HCT116 (cell line): ENCODE data around the gene PLAU. TPM values are rescaled to one million over a fixed set of nuclear protein-coding genes. Genes with fewer than 3 reads are reported as not detected.

Experiments
- ATAC-seq: fragments of 200-7000 bp; cut with Tn5 transposase; 2 replicates; pipeline ENCODE4 v1.9.1; 2020; ENCODE audit warnings: mild to moderate bottlenecking, moderate library complexity
- BruUV-seq: library from RNA; stranded (reverse); fragments of 400-500 nt; replicated peaks from 2 replicates; lab custom pipeline; 2021; lab: Mats Ljungman, UMichigan
- CTCF ChIA-PET: fragments of 300-600 bp; sonication (Branson Sonifier 250); formaldehyde crosslinking; loops from one replicate; lab custom pipeline; 2021; ENCODE audit warnings: antibody characterized with exemption; lab: Charles Lee
- POLR2A ChIA-PET: fragments of 300-600, 350-600 bp; sonication (Branson Sonifier 250); formaldehyde crosslinking; loops from one replicate; lab custom pipeline; 2021; ENCODE audit warnings: antibody characterized with exemption; lab: Charles Lee
- RAD21 ChIA-PET, 2 experiments: fragments of 300-600 bp; sonication (Branson Sonifier 250); formaldehyde crosslinking; loops; one replicate each; lab custom pipeline; 2023; ENCODE audit warnings: low total read pairs in 2 of 2; ENCODE audit not compliant: uncharacterized antibody in 2 of 2, unreplicated experiment in 2 of 2, low non-redundant PET in 1 of 2; lab: Charles Lee
- DNase-seq: peaks from one replicate; pipeline ENCODE4 v3.0.0-alpha.2; 2010; ENCODE audit warnings: low read depth, low spot score
- H2AFZ ChIP-seq: fragments of 200-600 bp; shearing (Covaris generic), sonication (generic); 2 replicates; pipeline ENCODE4 v1.6.1; 2017; ENCODE audit warnings: low read depth, mixed run types, mixed read lengths, antibody characterized with exemption, low read length; ENCODE audit not compliant: poor library complexity, severe bottlenecking
- H3K27ac ChIP-seq: 2 replicates; pipeline ENCODE4 v1.5.1; 2012; ENCODE audit warnings: low read depth, low read length
- H3K27me3 ChIP-seq: fragments of 200-600 bp; sonication (generic); 2 replicates; pipeline ENCODE4 v1.6.1; 2016; ENCODE audit warnings: mixed run types, low read length, mixed read lengths; ENCODE audit not compliant: insufficient read depth
- H3K36me3 ChIP-seq, 2 experiments: fragments of 200-500 bp in 1 of 2; fragments of 200-600 bp in 1 of 2; sonication (Bioruptor generic) in 1 of 2; sonication (generic) in 1 of 2; 2 replicates each; pipeline versions ENCODE4 v1.5.1 to v1.6.1; 2014 to 2016; ENCODE audit warnings: low read length in 2 of 2, inconsistent platforms in 1 of 2, mixed read lengths in 1 of 2, mixed run types in 1 of 2; ENCODE audit not compliant: insufficient read depth in 2 of 2, control insufficient read depth in 1 of 2
- H3K4me1 ChIP-seq, 2 experiments: fragments of 200-600 bp in 1 of 2; sonication (generic) in 1 of 2; 2 replicates each; pipeline versions ENCODE4 v1.5.1 to v1.6.1; 2012 to 2017; ENCODE audit warnings: low read length in 2 of 2, inconsistent platforms in 1 of 2, mild to moderate bottlenecking in 1 of 2, mixed read lengths in 1 of 2, mixed run types in 1 of 2, moderate library complexity in 1 of 2; ENCODE audit not compliant: insufficient read depth in 2 of 2, control insufficient read depth in 1 of 2
- H3K4me2 ChIP-seq: fragments of 200-600 bp; sonication (generic); 2 replicates; pipeline ENCODE4 v1.6.1; 2017; ENCODE audit warnings: mixed run types, low read length, mixed read lengths
- H3K4me3 ChIP-seq, 2 experiments: fragments of 200-600 bp in 1 of 2; sonication (generic) in 1 of 2; replicated peaks in 1 of 2; 2 replicates each; pipeline ENCODE4 v1.5.1; 2011 to 2016; ENCODE audit warnings: low read length in 2 of 2, control low read depth in 1 of 2, low read depth in 1 of 2, mild to moderate bottlenecking in 1 of 2, mixed read lengths in 1 of 2, mixed run types in 1 of 2
- H3K79me2 ChIP-seq: fragments of 200-600 bp; sonication (generic); 2 replicates; pipeline ENCODE4 v1.6.1; 2017; ENCODE audit warnings: mild to moderate bottlenecking, mixed run types, low read length, moderate library complexity, mixed read lengths; ENCODE audit not compliant: insufficient read depth
- H3K9ac ChIP-seq: fragments of 200-600 bp; sonication (generic); 2 replicates; pipeline ENCODE4 v1.6.1; 2016; ENCODE audit warnings: low read length, mixed read lengths
- H3K9me2 ChIP-seq: fragments of 200-600 bp; sonication (generic), shearing (Covaris generic); 2 replicates; pipeline ENCODE4 v1.6.1; 2017; ENCODE audit warnings: mixed run types, mild to moderate bottlenecking, moderate library complexity; ENCODE audit not compliant: insufficient read depth
- H3K9me3 ChIP-seq, 2 experiments: fragments of 200-500 bp in 1 of 2; fragments of 200-600 bp in 1 of 2; sonication (Bioruptor generic) in 1 of 2; sonication (generic) in 1 of 2; 2 replicates each; pipeline ENCODE4 v1.6.1; 2014 to 2017; ENCODE audit warnings: low read length in 2 of 2, mixed read lengths in 2 of 2, inconsistent platforms in 1 of 2, low read depth in 1 of 2, mild to moderate bottlenecking in 1 of 2, mixed run types in 1 of 2, moderate library complexity in 1 of 2; ENCODE audit not compliant: control insufficient read depth in 1 of 2, insufficient read depth in 1 of 2
- H4K20me1 ChIP-seq: fragments of 200-600 bp; sonication (generic), shearing (Covaris generic); 2 replicates; pipeline ENCODE4 v1.6.1; 2017; ENCODE audit warnings: mixed run types, mild to moderate bottlenecking, moderate library complexity; ENCODE audit not compliant: insufficient read depth
- ATF3 ChIP-seq: IDR thresholded peaks from 2 replicates; pipeline ENCODE4 v1.6.1; 2012
- CTCF ChIP-seq, 3 experiments: fragments of 200-600 bp in 1 of 3; sonication (generic) in 1 of 3; IDR thresholded peaks in 2 of 3; conservative IDR thresholded peaks in 1 of 3; 2 replicates each; pipeline ENCODE4 v1.5.1; 2012 to 2017; ENCODE audit warnings: low read depth in 2 of 3, low read length in 2 of 3, antibody characterized with exemption in 1 of 3, borderline replicate concordance in 1 of 3, control low read depth in 1 of 3, mild to moderate bottlenecking in 1 of 3, mixed read lengths in 1 of 3, mixed run types in 1 of 3, moderate library complexity in 1 of 3; ENCODE audit not compliant: insufficient read depth in 1 of 3
- EGR1 ChIP-seq: IDR thresholded peaks from 2 replicates; pipeline ENCODE4 v1.6.1; 2012; ENCODE audit warnings: low read depth
- FOSL1 ChIP-seq: IDR thresholded peaks from 2 replicates; pipeline ENCODE4 v1.6.1; 2012; ENCODE audit warnings: low read depth
- POLR2A ChIP-seq: IDR thresholded peaks from 2 replicates; pipeline ENCODE4 v1.7.0; 2011; ENCODE audit warnings: borderline replicate concordance; ENCODE audit not compliant: insufficient read depth, insufficient read length; ENCODE audit errors: extremely low read depth
- POLR2AphosphoS5 ChIP-seq: IDR thresholded peaks from 2 replicates; pipeline ENCODE4 v1.6.1; 2011; ENCODE audit warnings: mild to moderate bottlenecking, low read depth, low read length, moderate library complexity
- RAD21 ChIP-seq: IDR thresholded peaks from 2 replicates; pipeline ENCODE4 v1.6.1; 2012; ENCODE audit warnings: low read depth, mild to moderate bottlenecking
- REST ChIP-seq: IDR thresholded peaks from 2 replicates; pipeline ENCODE4 v1.6.1; 2012; ENCODE audit warnings: low read depth
- SIN3A ChIP-seq: IDR thresholded peaks from 2 replicates; pipeline ENCODE4 v1.6.1; 2012; ENCODE audit warnings: low read depth
- SP1 ChIP-seq: IDR thresholded peaks from 2 replicates; pipeline ENCODE4 v1.6.1; 2012; ENCODE audit warnings: low read depth
- TCF7L2 ChIP-seq: IDR thresholded peaks from 2 replicates; pipeline ENCODE4 v1.7.0; 2011; ENCODE audit warnings: borderline replicate concordance, inconsistent platforms; ENCODE audit not compliant: insufficient read depth, insufficient read length; ENCODE audit errors: extremely low read depth
- YY1 ChIP-seq: IDR thresholded peaks from 2 replicates; pipeline ENCODE4 v1.6.1; 2011; ENCODE audit warnings: low read length, low read depth, moderate library complexity, mild to moderate bottlenecking; ENCODE audit not compliant: insufficient replicate concordance; ENCODE audit errors: extremely low read depth
- ZBTB33 ChIP-seq: IDR thresholded peaks from 2 replicates; pipeline ENCODE4 v1.6.1; 2011; ENCODE audit warnings: mild to moderate bottlenecking, low read length, moderate library complexity; ENCODE audit not compliant: insufficient replicate concordance; ENCODE audit errors: extremely low read depth
- ZFX ChIP-seq: fragments of 450-650 bp; IDR thresholded peaks from 2 replicates; pipeline ENCODE4 v1.6.1; 2017
- ZNF274 ChIP-seq: fragments of 200-500 bp; sonication (Bioruptor generic); IDR thresholded peaks from 2 replicates; pipeline ENCODE4 v1.6.1; 2014; ENCODE audit warnings: mild to moderate bottlenecking, low read depth, low read length, inconsistent platforms
- intact Hi-C: fragments of 100-400 bp; cut with micrococcal nuclease; formaldehyde crosslinking; loops from 2 replicates; pipeline ENCODE4 v1.10.0; 2022
- total RNA-seq: library from RNA; stranded (reverse); gene quantifications from one replicate; pipeline ENCODE4 v1.2.1, GENCODE V29; 2021; ENCODE audit not compliant: unreplicated experiment

PLAU gene
- total RNA-seq, 1 experiment from 2014 or later, result 60.3 TPM

GRCh38 chr10:73902351-73902750 lies 8.6 kb upstream of the PLAU start (continued):
- TF ChIP-seq REST (no peak), FOSL1 (no peak), YY1 (no peak), TCF7L2 (no peak)

- Histone ChIP-seq H3K36me3 (no peaks in the 10 kb centered on the region), H3K9ac (peak overlapping the region; percentile 67), H3K4me2 (peak overlapping the region; percentile 97), H3K27ac (peak overlapping the region; percentile 92), H3K79me2 (no peaks in the 10 kb centered on the region; the same call in 1 of the 2 replicates), H3K9me3 (no peaks in the 10 kb centered on the region), H2AFZ (peak overlapping the region; percentile 65), H3K9me2 (no peaks in the 10 kb centered on the region), H4K20me1 (no peaks in the 10 kb centered on the region), H3K4me1 (peaks cover 51 to 75% of the 10 kb centered on the region in 2 experiments), H3K27me3 (no peaks in the 10 kb centered on the region), H3K4me3 (no peak overlapping the region)
- POLR2A ChIA-PET, result interaction anchor here (1.5 to 5.7 kb wide), 2 partner anchors 12 to 15 kb away, joined by 5 to 98 read pairs; no protein-coding TSS in a partner anchor
- DNase-seq (no peak), ATAC-seq (no peak)
- no TSS peak for BruUV-seq
- intact Hi-C loops, result no loop called here
- RAD21 ChIA-PET, result no interaction called here
- TF ChIP-seq ZBTB33 (no peak), EGR1 (no peak), RAD21 (no peak), POLR2A (no peak), SP1 (no peak), ATF3 (no peak), POLR2AphosphoS5 (no peak), CTCF (IDR thresholded peaks at IDR 0.05 in 2 of 3, conservative IDR thresholded peaks at IDR 0.05 in 1 of 3; ENCODE audit: borderline replicate concordance in 1 of 3, insufficient read depth in 1 of 3, low read depth in 2 of 3, low read length in 2 of 3) (no peak), TCF7L2 (no peak), ZFX (no peak), SIN3A (no peak), ZNF274 (no peak)
- CTCF ChIA-PET, result no interaction called here
Measured at GRCh38 chr10:73905256-73906020, 5.5 kb upstream of the PLAU start.
